C4-2B (cell line): Measurements from ENCODE around the gene STX11.
A peak's percentile ranks its signal among the peaks of the same experiment; 100 is the strongest.

Experiments
- H3K27ac ChIP-seq: fragments of 450-650 bp; 2 replicates; pipeline ENCODE4 v1.5.1; 2017
- ZFX ChIP-seq: fragments of 450-650 bp; IDR thresholded peaks from 2 replicates; pipeline ENCODE4 v1.6.1; 2017
- TF ChIP-seq, protein P1 (sequence below): fragments of 450-650 bp; conservative IDR thresholded peaks from 2 replicates; pipeline ENCODE4 v1.5.1; 2017; ENCODE audit warnings: mild to moderate bottlenecking

The STX11 gene

DNA sequence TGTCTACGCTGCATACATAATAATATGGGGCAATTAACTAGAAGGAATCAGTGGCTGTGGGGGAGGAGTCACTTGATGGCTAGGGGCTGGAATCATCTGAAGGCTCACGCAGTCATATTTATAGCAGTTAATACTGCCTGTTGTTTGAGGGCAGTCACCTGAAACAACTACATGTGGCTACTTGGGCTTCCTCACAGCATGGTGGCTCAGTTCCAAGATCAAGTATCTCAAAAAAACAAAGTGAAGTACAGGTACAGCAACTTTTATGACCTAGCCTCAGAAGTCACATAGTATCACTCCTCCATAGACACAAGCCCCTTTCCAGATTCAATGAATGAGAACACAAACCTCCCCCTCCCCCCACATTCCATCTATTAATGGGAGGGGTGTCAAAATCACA is 63.7 kb downstream of the STX11 start:
- no peak overlapping the region for H3K27ac ChIP-seq

DNA sequence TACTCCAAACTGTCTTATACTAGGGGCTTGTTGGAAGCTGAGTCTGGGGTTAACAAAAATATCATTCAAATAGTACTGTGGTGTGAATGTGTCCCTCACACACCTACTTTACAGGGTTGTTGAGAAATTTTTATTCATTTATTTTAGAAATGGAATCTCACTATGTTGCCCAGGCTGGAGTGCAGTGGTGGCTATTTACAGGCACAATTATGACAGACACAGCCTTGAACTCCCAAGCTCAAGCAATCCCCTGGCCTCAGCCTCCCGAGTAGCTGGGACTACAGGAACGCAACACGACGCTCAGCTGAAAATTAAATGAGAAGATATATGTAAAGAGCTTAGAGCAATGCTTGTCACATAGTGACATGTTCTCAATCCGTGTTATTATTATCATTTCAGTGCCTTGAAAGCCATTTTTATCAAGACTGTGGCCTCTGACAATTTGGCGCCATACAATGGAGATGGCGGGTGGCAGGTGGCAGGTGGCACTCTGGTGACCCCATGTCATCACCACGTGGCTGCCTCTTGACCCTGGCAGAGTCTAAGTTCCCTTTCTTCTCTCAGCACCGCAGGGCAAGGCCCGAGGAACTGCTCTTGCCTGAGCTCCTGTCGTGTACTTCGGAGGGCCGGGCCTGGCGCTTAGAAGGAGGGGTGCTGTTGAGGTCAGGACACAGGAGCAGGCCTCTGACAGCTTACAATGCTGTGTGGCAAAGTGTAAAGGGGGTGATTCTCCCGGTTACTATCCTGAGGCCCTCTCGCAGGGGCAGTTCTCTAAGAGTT is 64.5 kb downstream of the STX11 start:
- TF ChIP-seq, protein P1, sequence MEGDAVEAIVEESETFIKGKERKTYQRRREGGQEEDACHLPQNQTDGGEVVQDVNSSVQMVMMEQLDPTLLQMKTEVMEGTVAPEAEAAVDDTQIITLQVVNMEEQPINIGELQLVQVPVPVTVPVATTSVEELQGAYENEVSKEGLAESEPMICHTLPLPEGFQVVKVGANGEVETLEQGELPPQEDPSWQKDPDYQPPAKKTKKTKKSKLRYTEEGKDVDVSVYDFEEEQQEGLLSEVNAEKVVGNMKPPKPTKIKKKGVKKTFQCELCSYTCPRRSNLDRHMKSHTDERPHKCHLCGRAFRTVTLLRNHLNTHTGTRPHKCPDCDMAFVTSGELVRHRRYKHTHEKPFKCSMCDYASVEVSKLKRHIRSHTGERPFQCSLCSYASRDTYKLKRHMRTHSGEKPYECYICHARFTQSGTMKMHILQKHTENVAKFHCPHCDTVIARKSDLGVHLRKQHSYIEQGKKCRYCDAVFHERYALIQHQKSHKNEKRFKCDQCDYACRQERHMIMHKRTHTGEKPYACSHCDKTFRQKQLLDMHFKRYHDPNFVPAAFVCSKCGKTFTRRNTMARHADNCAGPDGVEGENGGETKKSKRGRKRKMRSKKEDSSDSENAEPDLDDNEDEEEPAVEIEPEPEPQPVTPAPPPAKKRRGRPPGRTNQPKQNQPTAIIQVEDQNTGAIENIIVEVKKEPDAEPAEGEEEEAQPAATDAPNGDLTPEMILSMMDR, result no peak
- no peak for TF ChIP-seq ZFX
- peak overlapping the region; percentile 72 for H3K27ac ChIP-seq

More for the DNA sequence above, 63.7 kb downstream of the STX11 start:
- TF ChIP-seq ZFX, result no peak
- TF ChIP-seq, protein P1, result no peak

GRCh38 chr6:144215402-144215931 is 65.2 kb downstream of the STX11 start:
- TF ChIP-seq ZFX, result no peak
- TF ChIP-seq, protein P1, result no peak
- H3K27ac ChIP-seq, result peak overlapping the region; percentile 72

DNA sequence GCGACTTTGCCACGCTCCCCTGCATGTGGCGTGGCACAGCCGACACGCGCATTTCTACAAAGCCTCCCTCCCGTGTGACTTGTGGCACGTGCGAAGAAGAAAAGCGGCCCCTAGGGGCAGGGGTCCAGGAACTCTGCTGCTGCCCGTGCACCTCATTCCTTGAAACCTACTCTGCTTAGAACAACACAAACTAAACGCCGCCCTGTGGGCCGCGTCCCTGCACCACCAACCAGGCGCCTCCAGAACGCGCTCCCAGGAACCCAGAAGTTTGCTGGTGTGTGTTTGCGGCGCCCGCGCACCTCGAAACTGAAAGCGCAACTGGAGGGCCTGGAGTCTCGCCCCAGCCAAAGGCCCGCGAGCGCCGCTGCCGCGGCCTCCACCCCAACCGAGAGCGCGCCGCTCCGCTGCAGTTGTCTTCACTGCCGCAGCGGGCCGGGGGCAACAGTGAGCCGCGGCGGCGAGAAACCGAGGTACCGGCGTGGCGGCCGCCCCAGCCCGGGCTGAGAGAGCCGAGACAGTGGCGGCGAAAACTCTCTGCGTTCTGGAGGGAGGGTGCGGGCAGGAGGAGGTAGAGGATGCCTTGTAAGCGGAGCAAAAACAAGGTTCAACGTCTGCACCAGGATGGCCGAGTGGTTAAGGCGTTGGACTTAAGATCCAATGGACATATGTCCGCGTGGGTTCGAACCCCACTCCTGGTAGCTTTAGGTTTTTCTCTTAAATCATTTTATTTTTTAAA is 65.8 kb downstream of the STX11 start:
- TF ChIP-seq, protein P1, result peak; percentile 91
- peak; percentile 72 for TF ChIP-seq ZFX

GRCh38 chr6:144216668-144217218 is 66.4 kb downstream of the STX11 start:
- peak overlapping the region; percentile 72; the same call in 1 of the 2 replicates for H3K27ac ChIP-seq
- TF ChIP-seq ZFX, result no peak
- TF ChIP-seq, protein P1, result no peak

More for the DNA sequence above, 65.8 kb downstream of the STX11 start:
- H3K27ac ChIP-seq, result peak overlapping the region; percentile 72

GRCh38 chr6:144217264-144217663 is 66.9 kb downstream of the STX11 start:
- H3K27ac ChIP-seq, result no peak overlapping the region
- TF ChIP-seq, protein P1, result no peak
- TF ChIP-seq ZFX, result no peak

GRCh38 chr6:144217797-144218196 is 67.5 kb downstream of the STX11 start:
- no peak overlapping the region for H3K27ac ChIP-seq

More at GRCh38 chr6:144217797-144218196, 67.5 kb downstream of the STX11 start:
- TF ChIP-seq, protein P1, result no peak
- TF ChIP-seq ZFX, result no peak
